ENCODE results near the gene CDC27. TPM values are rescaled to one million over a fixed set of nuclear protein-coding genes. Genes with fewer than 3 reads are reported as not detected.

CDC27 gene
- total RNA-seq (2021) (95.9 and 120 TPM in 2 replicates), Bru-seq, nascent RNA (percentile 88 among the genes with signal in this experiment), BruChase-seq, experiment 1, labeled RNA remaining after a 2-hour chase (percentile 93 among the genes with signal in this experiment), BruChase-seq, experiment 2, labeled RNA remaining after a 6-hour chase (percentile 91 among the genes with signal in this experiment)
- long read RNA-seq, full-length matches to known transcripts, result 24 of 48 reads
- long read RNA-seq, partial matches to known transcripts, result 10 of 48 reads
- long read RNA-seq, other reads (novel, unspliced or antisense), result 14 of 48 reads

- no TSS peak for BruUV-seq (replicated peaks)
- intact Hi-C loops (cut with micrococcal nuclease; ENCODE audit: unreplicated experiment), result no loop called here
- Histone ChIP-seq H3K27me3 (replicated peaks; ENCODE audit: insufficient read depth, low read depth, low read length, poor library complexity) (no peaks in the 10 kb centered on the region), H3K4me3 (ENCODE audit: low read depth, low read length, poor library complexity, severe bottlenecking) (peak within 1 kb of the TSS; percentile 91), H3K4me1 (ENCODE audit: insufficient read depth, low read length, poor library complexity, severe bottlenecking) (peaks cover 6% of the 10 kb centered on the region), H3K36me3 (ENCODE audit: insufficient read depth, low read length, poor library complexity, severe bottlenecking) (no peaks in the 10 kb centered on the region), H3K27ac (ENCODE audit: low read depth, low read length, poor library complexity, severe bottlenecking) (peak within 1 kb of the TSS; percentile 87), H3K9me3 (ENCODE audit: low read depth, low read length, poor library complexity, severe bottlenecking) (no peaks in the 10 kb centered on the region)
- no peak for TF ChIP-seq EZH2 (IDR thresholded peaks at IDR 0.05; ENCODE audit: borderline replicate concordance, low read depth, low read length, poor library complexity, severe bottlenecking)
- TF ChIP-seq CTCF (conservative IDR thresholded peaks at IDR 0.05; ENCODE audit: low read depth, low read length), result no peak
- ChIA-PET CTCF (interaction anchor here (1.0 kb wide), 1 partner anchor 126 kb away, joined by 3 read pairs; no protein-coding TSS in a partner anchor), POLR2A (ENCODE audit: low non-redundant PET) (no interaction called here)
- DNase-seq (ENCODE audit: low spot score), result peak; percentile 96
These were observed at the start of gene CDC27 for GRCh38 chr17:47188876-47189731. CDC27 (minus strand) TSS chr17:47189295; CDS start chr17:47189172, 123 bp downstream.

- H3K27ac ChIP-seq (ENCODE audit: low read depth, low read length, poor library complexity, severe bottlenecking), result no peak overlapping the region
- peaks cover 8% of the 10 kb centered on the region for H3K4me1 ChIP-seq (ENCODE audit: insufficient read depth, low read length, poor library complexity, severe bottlenecking)
- no peaks in the 10 kb centered on the region for H3K27me3 ChIP-seq (replicated peaks; ENCODE audit: insufficient read depth, low read depth, low read length, poor library complexity)
- no TSS peak for BruUV-seq (replicated peaks)
- H3K4me3 ChIP-seq (ENCODE audit: low read depth, low read length, poor library complexity, severe bottlenecking), result no peak overlapping the region
- POLR2A ChIA-PET (ENCODE audit: low non-redundant PET), result no interaction called here
- CTCF ChIA-PET, result no interaction called here
- H3K9me3 ChIP-seq (ENCODE audit: low read depth, low read length, poor library complexity, severe bottlenecking), result no peaks in the 10 kb centered on the region
- no peaks in the 10 kb centered on the region for H3K36me3 ChIP-seq (ENCODE audit: insufficient read depth, low read length, poor library complexity, severe bottlenecking)
- TF ChIP-seq CTCF (conservative IDR thresholded peaks at IDR 0.05; ENCODE audit: low read depth, low read length) (no peak), EZH2 (IDR thresholded peaks at IDR 0.05; ENCODE audit: borderline replicate concordance, low read depth, low read length, poor library complexity, severe bottlenecking) (no peak)
- intact Hi-C loops (cut with micrococcal nuclease; ENCODE audit: unreplicated experiment), result no loop called here
- DNase-seq (ENCODE audit: low spot score), result no peak
These were observed 49.4 kb upstream of the CDC27 start for GRCh38 chr17:47238321-47239010.

- peaks cover 8% of the 10 kb centered on the region for H3K4me1 ChIP-seq (ENCODE audit: insufficient read depth, low read length, poor library complexity, severe bottlenecking)
- no peaks in the 10 kb centered on the region for H3K9me3 ChIP-seq (ENCODE audit: low read depth, low read length, poor library complexity, severe bottlenecking)
- intact Hi-C loops (cut with micrococcal nuclease; ENCODE audit: unreplicated experiment), result no loop called here
- no peak overlapping the region for H3K27ac ChIP-seq (ENCODE audit: low read depth, low read length, poor library complexity, severe bottlenecking)
- H3K36me3 ChIP-seq (ENCODE audit: insufficient read depth, low read length, poor library complexity, severe bottlenecking), result no peaks in the 10 kb centered on the region
- CTCF ChIA-PET, result no interaction called here
- H3K4me3 ChIP-seq (ENCODE audit: low read depth, low read length, poor library complexity, severe bottlenecking), result no peak overlapping the region
- TF ChIP-seq EZH2 (IDR thresholded peaks at IDR 0.05; ENCODE audit: borderline replicate concordance, low read depth, low read length, poor library complexity, severe bottlenecking), result no peak
- TF ChIP-seq CTCF (conservative IDR thresholded peaks at IDR 0.05; ENCODE audit: low read depth, low read length), result no peak
- H3K27me3 ChIP-seq (replicated peaks; ENCODE audit: insufficient read depth, low read depth, low read length, poor library complexity), result no peaks in the 10 kb centered on the region
- DNase-seq (ENCODE audit: low spot score), result no peak
- no TSS peak for BruUV-seq (replicated peaks)
- POLR2A ChIA-PET (ENCODE audit: low non-redundant PET), result no interaction called here
These were observed 48.7 kb upstream of the CDC27 start for GRCh38 chr17:47237841-47238240.
